HepG2 (cell line): Measurements from ENCODE around the gene SSR2.

Experiments
- KDM5B ChIP-seq: sonication (generic); formaldehyde crosslinking; IDR thresholded peaks from 2 replicates; pipeline ENCODE4 v1.4.0; 2020; ENCODE audit warnings: missing genetic modification reagents, mild to moderate bottlenecking, borderline replicate concordance
- LBX2 ChIP-seq: sonication (generic); formaldehyde crosslinking; IDR thresholded peaks from 2 replicates; pipeline ENCODE4 v1.5.0; 2020; ENCODE audit warnings: missing genetic modification reagents, mild to moderate bottlenecking, borderline replicate concordance
- POLR2AphosphoS2 ChIP-seq: IDR thresholded peaks from 2 replicates; pipeline ENCODE4 v1.6.1; 2011; ENCODE audit warnings: low read depth, low read length, improper control_type of control experiment
- TF ChIP-seq, protein P1 (sequence below): sonication (generic); formaldehyde crosslinking; IDR thresholded peaks from 2 replicates; pipeline ENCODE4 v1.9.0; 2022; ENCODE audit warnings: missing genetic modification reagents, mild to moderate bottlenecking, borderline replicate concordance

DNA sequence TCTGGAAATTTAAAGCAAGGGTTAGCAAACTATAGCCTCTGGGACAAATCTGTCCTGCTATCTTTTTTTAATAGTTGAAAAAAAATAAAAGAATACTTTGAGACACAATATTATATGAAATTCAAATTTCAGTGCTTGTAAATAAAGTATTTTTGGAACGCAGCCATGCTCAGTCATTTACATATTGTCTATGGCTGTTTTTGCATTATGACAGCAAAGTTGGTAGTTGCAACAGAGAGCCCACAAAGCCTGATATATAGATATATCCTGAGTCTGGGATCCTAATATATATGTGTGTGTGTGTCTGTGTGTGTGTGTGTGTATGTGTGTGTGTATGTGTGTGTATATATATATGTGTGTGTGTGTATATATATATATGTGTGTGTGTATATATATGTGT lies 20.8 kb downstream of the SSR2 start:
- no peak for TF ChIP-seq POLR2AphosphoS2
- no peak for TF ChIP-seq LBX2 (CRISPR knock-in tag)
- TF ChIP-seq, protein P1, sequence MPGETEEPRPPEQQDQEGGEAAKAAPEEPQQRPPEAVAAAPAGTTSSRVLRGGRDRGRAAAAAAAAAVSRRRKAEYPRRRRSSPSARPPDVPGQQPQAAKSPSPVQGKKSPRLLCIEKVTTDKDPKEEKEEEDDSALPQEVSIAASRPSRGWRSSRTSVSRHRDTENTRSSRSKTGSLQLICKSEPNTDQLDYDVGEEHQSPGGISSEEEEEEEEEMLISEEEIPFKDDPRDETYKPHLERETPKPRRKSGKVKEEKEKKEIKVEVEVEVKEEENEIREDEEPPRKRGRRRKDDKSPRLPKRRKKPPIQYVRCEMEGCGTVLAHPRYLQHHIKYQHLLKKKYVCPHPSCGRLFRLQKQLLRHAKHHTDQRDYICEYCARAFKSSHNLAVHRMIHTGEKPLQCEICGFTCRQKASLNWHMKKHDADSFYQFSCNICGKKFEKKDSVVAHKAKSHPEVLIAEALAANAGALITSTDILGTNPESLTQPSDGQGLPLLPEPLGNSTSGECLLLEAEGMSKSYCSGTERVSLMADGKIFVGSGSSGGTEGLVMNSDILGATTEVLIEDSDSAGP, result no peak
- no peak for TF ChIP-seq KDM5B
